Measurements from ENCODE around the gene UBAC2. TPM values are rescaled to one million over a fixed set of nuclear protein-coding genes. Genes with fewer than 3 reads are reported as not detected.
A peak's percentile ranks its signal among the peaks of the same experiment; 100 is the strongest.

Gene UBAC2
- polyA plus RNA-seq = 10 to 100 TPM; 33.0 to 45.2 (median 38.0) TPM

- WGBS, 3 donors = 0 to 1% (median 0%) methylated on average over 71 to 76 of the region's 76 CpGs
- peak within 1 kb of the TSS; percentile 79 for H3K27ac ChIP-seq (ENCODE audit: low read depth, low read length)
Measured at GRCh38 chr13:99200432-99201167, at the start of gene UBAC2. UBAC2 (plus strand) TSS chr13:99200854; CDS start chr13:99200909, 55 bp downstream.

- 83 to 85% (median 85%) methylated on average over 4 of the region's 4 CpGs for WGBS, 3 donors
- H3K27ac ChIP-seq (ENCODE audit: low read depth, low read length) = no peak overlapping the region
Measured at GRCh38 chr13:99151516-99151915, 49.1 kb upstream of the UBAC2 start.

- 80 to 89% (median 85%) methylated on average over 1 of the region's 1 CpG for WGBS, 3 donors
Measured at GRCh38 chr13:99153219-99153618, 47.4 kb upstream of the UBAC2 start.

GRCh38 chr13:99154064-99154463 lies 46.6 kb upstream of the UBAC2 start:
- no peak overlapping the region for H3K27ac ChIP-seq (ENCODE audit: low read depth, low read length)
- WGBS, 3 donors = 52 to 84% (median 78%) methylated on average over 2 of the region's 2 CpGs

More at GRCh38 chr13:99153219-99153618, 47.4 kb upstream of the UBAC2 start:
- no peak overlapping the region for H3K27ac ChIP-seq (ENCODE audit: low read depth, low read length)

- H3K27ac ChIP-seq (ENCODE audit: low read depth, low read length) = no peak overlapping the region
Measured at GRCh38 chr13:99155821-99156220, 44.8 kb upstream of the UBAC2 start.

GRCh38 chr13:99157046-99157445 lies 43.6 kb upstream of the UBAC2 start:
- no peak overlapping the region for H3K27ac ChIP-seq (ENCODE audit: low read depth, low read length)
- WGBS, 3 donors = 61 to 76% (median 75%) methylated on average over 5 of the region's 5 CpGs

More at GRCh38 chr13:99155821-99156220, 44.8 kb upstream of the UBAC2 start:
- 90 to 96% (median 96%) methylated on average over 5 of the region's 5 CpGs for WGBS, 3 donors

- no peak overlapping the region for H3K27ac ChIP-seq (ENCODE audit: low read depth, low read length)
- 59 to 71% (median 66%) methylated on average over 8 of the region's 8 CpGs for WGBS, 3 donors
Measured at GRCh38 chr13:99158846-99159245, 41.8 kb upstream of the UBAC2 start.

- H3K27ac ChIP-seq (ENCODE audit: low read depth, low read length) = no peak overlapping the region
- 42 to 82% (median 78%) methylated on average over 8 of the region's 8 CpGs for WGBS, 3 donors
Measured at GRCh38 chr13:99159331-99160061, 41.2 kb upstream of the UBAC2 start.

- no peak overlapping the region for H3K27ac ChIP-seq (ENCODE audit: low read depth, low read length)
- WGBS, 3 donors = 82 to 86% (median 85%) methylated on average over 4 of the region's 4 CpGs
Measured at GRCh38 chr13:99160415-99160814, 40.2 kb upstream of the UBAC2 start.

- no peak overlapping the region for H3K27ac ChIP-seq (ENCODE audit: low read depth, low read length)
- 92 to 94% (median 94%) methylated on average over 1 of the region's 1 CpG for WGBS, 3 donors
Measured at GRCh38 chr13:99161512-99161911, 39.1 kb upstream of the UBAC2 start.

GRCh38 chr13:99162567-99163361 lies 37.9 kb upstream of the UBAC2 start:
- H3K27ac ChIP-seq (ENCODE audit: low read depth, low read length) = no peak overlapping the region
- 81 to 89% (median 82%) methylated on average over 13 of the region's 13 CpGs for WGBS, 3 donors

- WGBS, 3 donors = 79 to 85% (median 79%) methylated on average over 5 of the region's 5 CpGs
Measured at GRCh38 chr13:99164226-99164625, 36.4 kb upstream of the UBAC2 start.

GRCh38 chr13:99165753-99166587 lies 34.7 kb upstream of the UBAC2 start:
- WGBS, 3 donors = 79 to 80% (median 80%) methylated on average over 5 of the region's 5 CpGs
- H3K27ac ChIP-seq (ENCODE audit: low read depth, low read length) = no peak overlapping the region

More at GRCh38 chr13:99164226-99164625, 36.4 kb upstream of the UBAC2 start:
- no peak overlapping the region for H3K27ac ChIP-seq (ENCODE audit: low read depth, low read length)

GRCh38 chr13:99172951-99173350 lies 27.7 kb upstream of the UBAC2 start:
- 75 to 88% (median 88%) methylated on average over 18 of the region's 18 CpGs for WGBS, 3 donors
- H3K27ac ChIP-seq (ENCODE audit: low read depth, low read length) = no peak overlapping the region

- H3K27ac ChIP-seq (ENCODE audit: low read depth, low read length) = no peak overlapping the region
- 55 to 83% (median 81%) methylated on average over 3 of the region's 3 CpGs for WGBS, 3 donors
Measured at GRCh38 chr13:99173606-99174005, 27.0 kb upstream of the UBAC2 start.

GRCh38 chr13:99174533-99175100 lies 26.0 kb upstream of the UBAC2 start:
- no peak overlapping the region for H3K27ac ChIP-seq (ENCODE audit: low read depth, low read length)
- 49 to 71% (median 58%) methylated on average over 2 of the region's 2 CpGs for WGBS, 3 donors
